ENCODE results near the gene ARHGEF11.

- no peak for TF ChIP-seq POLR2A (IDR thresholded peaks at IDR 0.05)
- TF ChIP-seq, protein P1, sequence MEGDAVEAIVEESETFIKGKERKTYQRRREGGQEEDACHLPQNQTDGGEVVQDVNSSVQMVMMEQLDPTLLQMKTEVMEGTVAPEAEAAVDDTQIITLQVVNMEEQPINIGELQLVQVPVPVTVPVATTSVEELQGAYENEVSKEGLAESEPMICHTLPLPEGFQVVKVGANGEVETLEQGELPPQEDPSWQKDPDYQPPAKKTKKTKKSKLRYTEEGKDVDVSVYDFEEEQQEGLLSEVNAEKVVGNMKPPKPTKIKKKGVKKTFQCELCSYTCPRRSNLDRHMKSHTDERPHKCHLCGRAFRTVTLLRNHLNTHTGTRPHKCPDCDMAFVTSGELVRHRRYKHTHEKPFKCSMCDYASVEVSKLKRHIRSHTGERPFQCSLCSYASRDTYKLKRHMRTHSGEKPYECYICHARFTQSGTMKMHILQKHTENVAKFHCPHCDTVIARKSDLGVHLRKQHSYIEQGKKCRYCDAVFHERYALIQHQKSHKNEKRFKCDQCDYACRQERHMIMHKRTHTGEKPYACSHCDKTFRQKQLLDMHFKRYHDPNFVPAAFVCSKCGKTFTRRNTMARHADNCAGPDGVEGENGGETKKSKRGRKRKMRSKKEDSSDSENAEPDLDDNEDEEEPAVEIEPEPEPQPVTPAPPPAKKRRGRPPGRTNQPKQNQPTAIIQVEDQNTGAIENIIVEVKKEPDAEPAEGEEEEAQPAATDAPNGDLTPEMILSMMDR (IDR thresholded peaks at IDR 0.05), result no peak
Measured at GRCh38 chr1:156980551-156980950, 65.0 kb downstream of the ARHGEF11 start.

Measured in Peyer's patch (tissue), 4 donors.